GM06990 (cell line): ENCODE results near the gene COL4A6.

ENCODE experiments used
- DNase-seq: peaks from one replicate; pipeline ENCODE4 v3.0.0-alpha.2; 2011; ENCODE audit not compliant: insufficient read length; ENCODE audit errors: extremely low read depth
- H3K27me3 ChIP-seq: replicated peaks from 2 replicates; pipeline ENCODE4 v1.6.0; 2011; ENCODE audit warnings: low read length; ENCODE audit not compliant: control insufficient read depth, insufficient read depth
- H3K36me3 ChIP-seq: 2 replicates; pipeline ENCODE4 v1.5.1; 2011; ENCODE audit warnings: low read length; ENCODE audit not compliant: control insufficient read depth, insufficient read depth
- H3K4me3 ChIP-seq: replicated peaks from 2 replicates; pipeline ENCODE4 v1.5.1; 2011; ENCODE audit warnings: low read depth, mild to moderate bottlenecking, control low read depth, low read length
- CTCF ChIP-seq: IDR thresholded peaks from 2 replicates; pipeline ENCODE4 v1.5.1; 2011; ENCODE audit warnings: low read length, control low read depth, mild to moderate bottlenecking, inconsistent platforms; ENCODE audit not compliant: insufficient read depth, poor library complexity, severe bottlenecking

COL4A6 gene

DNA sequence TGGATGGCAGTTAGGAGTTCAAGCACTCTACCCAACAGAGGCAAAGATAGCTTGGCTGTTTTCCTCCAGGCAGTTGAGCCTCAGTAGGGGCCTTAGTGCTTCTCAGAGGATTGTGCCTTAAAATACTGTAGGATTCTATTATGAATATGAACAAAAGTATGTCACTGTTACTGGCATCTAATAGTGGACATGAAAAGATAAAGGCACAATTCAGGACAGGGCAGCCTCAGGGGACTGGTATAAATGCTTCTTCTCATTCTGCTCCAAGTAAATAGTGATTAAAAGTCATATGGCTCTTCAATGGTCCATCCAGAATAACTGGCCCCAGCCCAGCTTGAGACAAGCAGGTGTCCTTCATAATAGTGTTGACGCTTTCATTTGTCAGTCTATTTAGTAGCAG lies 17.7 kb downstream of the COL4A6 start:
- no peak for TF ChIP-seq CTCF
- no peak for DNase-seq
- no peak overlapping the region for H3K4me3 ChIP-seq
- H3K36me3 ChIP-seq = no peaks in the 10 kb centered on the region
- H3K27me3 ChIP-seq = no peaks in the 10 kb centered on the region

DNA sequence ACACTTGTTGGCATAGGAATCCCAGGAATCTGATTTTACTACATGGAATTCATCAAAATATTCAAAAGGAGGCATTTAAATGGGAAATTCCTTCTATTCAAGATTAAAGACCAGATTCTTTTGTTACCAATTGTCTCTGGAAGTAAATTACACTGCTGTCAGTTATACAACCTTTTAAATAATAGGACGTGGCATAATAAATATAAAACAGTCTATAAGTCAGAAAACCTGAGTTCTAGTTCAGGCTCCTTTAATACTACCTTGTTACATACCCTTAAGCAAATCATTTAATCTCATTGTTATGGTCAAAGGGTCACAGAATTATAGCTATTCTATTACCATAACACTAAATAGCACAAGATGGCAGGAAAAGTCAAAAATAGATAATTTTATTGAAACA lies 18.8 kb downstream of the COL4A6 start:
- no peak for DNase-seq
- no peak for TF ChIP-seq CTCF
- H3K27me3 ChIP-seq = no peaks in the 10 kb centered on the region
- no peaks in the 10 kb centered on the region for H3K36me3 ChIP-seq
- H3K4me3 ChIP-seq = no peak overlapping the region

DNA sequence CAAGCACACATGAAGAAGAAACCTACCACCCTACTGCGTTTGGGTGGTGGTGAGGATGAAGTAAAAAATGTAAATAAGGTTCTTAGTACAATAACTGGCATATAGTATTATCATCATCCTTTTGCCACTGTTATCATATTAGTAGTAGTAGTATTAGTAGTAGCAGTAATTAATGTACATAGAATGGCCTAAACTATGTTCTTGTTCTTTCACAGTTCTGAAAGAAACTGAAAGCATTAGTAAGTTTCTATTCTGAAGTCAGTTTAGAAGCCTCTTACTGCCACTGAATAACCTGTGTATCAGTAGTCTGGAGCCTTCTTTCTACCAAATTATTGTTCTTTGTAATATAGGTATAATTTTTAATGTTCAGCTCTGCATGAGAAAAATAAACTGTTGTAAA lies 21.0 kb downstream of the COL4A6 start:
- no peak for DNase-seq
- H3K4me3 ChIP-seq = no peak overlapping the region
- no peak for TF ChIP-seq CTCF

GRCh38 chrX:108415891-108416290 lies 22.3 kb downstream of the COL4A6 start:
- no peak for DNase-seq
- Histone ChIP-seq H3K27me3 (no peaks in the 10 kb centered on the region), H3K4me3 (no peak overlapping the region), H3K36me3 (no peaks in the 10 kb centered on the region)
- no peak for TF ChIP-seq CTCF

More for the DNA sequence above, 21.0 kb downstream of the COL4A6 start:
- H3K27me3 ChIP-seq = no peaks in the 10 kb centered on the region
- no peaks in the 10 kb centered on the region for H3K36me3 ChIP-seq

DNA sequence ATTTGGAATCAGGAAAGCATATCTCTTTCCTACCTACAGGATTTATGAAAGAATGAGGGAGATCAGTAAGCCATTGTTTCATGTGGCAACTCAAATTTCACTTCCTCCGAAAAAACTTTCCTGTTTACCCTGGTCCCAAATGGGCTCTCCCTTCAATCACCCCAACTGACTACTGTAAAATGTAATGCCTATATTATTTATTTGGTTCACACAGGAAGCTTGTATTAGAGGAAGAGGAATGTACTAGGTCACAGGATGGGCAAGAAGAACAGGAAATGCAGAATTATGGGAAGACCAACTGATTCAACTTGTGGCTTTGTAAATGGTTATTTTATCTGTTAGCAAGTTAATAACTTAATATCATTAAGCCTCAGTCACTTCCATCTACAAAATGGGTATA lies 23.1 kb downstream of the COL4A6 start:
- TF ChIP-seq CTCF = no peak
- Histone ChIP-seq H3K36me3 (no peaks in the 10 kb centered on the region), H3K27me3 (no peaks in the 10 kb centered on the region), H3K4me3 (no peak overlapping the region)
- DNase-seq = no peak

DNA sequence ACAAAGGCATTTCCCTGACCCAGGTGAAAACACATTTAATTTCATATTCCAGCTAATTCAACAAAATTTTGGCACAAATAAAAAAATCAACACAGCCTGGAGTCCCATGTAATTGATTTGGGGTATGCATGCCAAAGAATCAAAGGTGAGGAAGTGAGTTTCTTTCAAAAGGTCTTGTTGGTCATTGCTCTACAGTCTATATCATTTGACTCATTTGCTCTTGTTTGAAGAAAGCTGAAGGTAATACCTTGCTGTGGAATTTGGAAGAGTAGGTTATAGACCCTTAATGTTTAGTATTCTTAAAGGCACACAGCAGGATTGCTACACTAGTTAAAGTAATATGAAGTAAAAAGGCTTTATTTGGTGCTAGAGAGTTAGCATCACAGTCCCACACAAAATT lies 25.4 kb downstream of the COL4A6 start:
- DNase-seq = no peak
- TF ChIP-seq CTCF = no peak
- no peak overlapping the region for H3K4me3 ChIP-seq
- H3K36me3 ChIP-seq = no peaks in the 10 kb centered on the region
- H3K27me3 ChIP-seq = no peaks in the 10 kb centered on the region
